IMR-90 (cell line): Measurements from ENCODE around the gene TPX2. TPM values are rescaled to one million over a fixed set of nuclear protein-coding genes. Genes with fewer than 3 reads are reported as not detected.

Experiments
- ATAC-seq: fragments of 200-7000 bp; cut with Tn5 transposase; 2 replicates; pipeline ENCODE4 v1.9.1; 2020; ENCODE audit warnings: low read depth, mild to moderate bottlenecking, moderate library complexity
- BruUV-seq: library from RNA; stranded (reverse); fragments of 400-500 nt; replicated peaks from 2 replicates; lab custom pipeline; 2021; lab: Mats Ljungman, UMichigan
- CTCF ChIA-PET: fragments of 300-600 bp; formaldehyde crosslinking; extraction: SDS; loops from one replicate; lab custom pipeline; 2021; ENCODE audit warnings: antibody characterized with exemption; lab: Yijun Ruan, JAX
- POLR2A ChIA-PET: fragments of 300-600 bp; sonication (Branson Sonifier 250); formaldehyde crosslinking; loops from one replicate; lab custom pipeline; 2022; ENCODE audit warnings: antibody characterized with exemption; ENCODE audit not compliant: unreplicated experiment; lab: Charles Lee
- DNase-seq: peaks from one replicate; pipeline ENCODE4 v3.0.0; 2013
- H2AFZ ChIP-seq: replicated peaks from 2 replicates; pipeline ENCODE3; 2013; ENCODE audit warnings: low read length, mild to moderate bottlenecking; ENCODE audit not compliant: poor library complexity
- H2AK5ac ChIP-seq: 2 replicates; pipeline ENCODE4 v1.6.1; 2013; ENCODE audit warnings: low read depth, low read length, inconsistent platforms
- H2AK9ac ChIP-seq: replicated peaks from 2 replicates; pipeline ENCODE3; 2013; ENCODE audit warnings: mild to moderate bottlenecking, low read depth, low read length, moderate library complexity; ENCODE audit not compliant: poor library complexity
- H2BK120ac ChIP-seq: 2 replicates; pipeline ENCODE4 v1.6.1; 2013; ENCODE audit warnings: low read depth, low read length, inconsistent platforms
- H2BK15ac ChIP-seq: 3 replicates; pipeline ENCODE4 v1.6.1; 2013; ENCODE audit warnings: low read depth, low read length, inconsistent platforms
- H2BK20ac ChIP-seq: 2 replicates; pipeline ENCODE4 v1.6.1; 2013; ENCODE audit warnings: low read depth, mild to moderate bottlenecking, inconsistent platforms, low read length, moderate library complexity
- H2BK5ac ChIP-seq: 2 replicates; pipeline ENCODE4 v1.6.1; 2013; ENCODE audit warnings: mild to moderate bottlenecking, low read depth, low read length, inconsistent platforms; ENCODE audit not compliant: poor library complexity, severe bottlenecking
- H3K14ac ChIP-seq: replicated peaks from 2 replicates; pipeline ENCODE4 v1.6.1; 2013; ENCODE audit warnings: low read depth, low read length, inconsistent platforms
- H3K18ac ChIP-seq: 2 replicates; pipeline ENCODE4 v1.6.1; 2013; ENCODE audit warnings: low read depth, low read length, control low read depth
- H3K23ac ChIP-seq: 2 replicates; pipeline ENCODE4 v1.6.1; 2013; ENCODE audit warnings: low read depth, low read length, inconsistent platforms
- H3K27ac ChIP-seq: 2 replicates; pipeline ENCODE4 v1.5.1; 2013; ENCODE audit warnings: mild to moderate bottlenecking, control low read depth, low read length; ENCODE audit not compliant: insufficient read depth
- H3K27me3 ChIP-seq: 2 replicates; pipeline ENCODE4 v1.6.1; 2013; ENCODE audit warnings: low read length; ENCODE audit not compliant: control insufficient read depth, insufficient read depth
- H3K36me3 ChIP-seq: 2 replicates; pipeline ENCODE4 v1.6.1; 2013; ENCODE audit warnings: low read length, mixed read lengths; ENCODE audit not compliant: control insufficient read depth, insufficient read depth
- H3K4ac ChIP-seq: 2 replicates; pipeline ENCODE4 v1.6.1; 2013; ENCODE audit warnings: low read depth, low read length, inconsistent platforms
- H3K4me1 ChIP-seq: 2 replicates; pipeline ENCODE4 v1.6.1; 2013; ENCODE audit warnings: low read length, mixed read lengths; ENCODE audit not compliant: control insufficient read depth, insufficient read depth
- H3K4me2 ChIP-seq: 2 replicates; pipeline ENCODE4 v1.6.1; 2013; ENCODE audit warnings: low read depth, mild to moderate bottlenecking, control low read depth, low read length, moderate library complexity
- H3K4me3 ChIP-seq: 2 replicates; pipeline ENCODE4 v1.5.1; 2013; ENCODE audit warnings: low read depth, mild to moderate bottlenecking, control low read depth, low read length, moderate library complexity; ENCODE audit not compliant: insufficient read depth
- H3K56ac ChIP-seq: 2 replicates; pipeline ENCODE4 v1.6.1; 2013; ENCODE audit warnings: low read length, inconsistent platforms; ENCODE audit not compliant: insufficient read depth; ENCODE audit errors: extremely low read depth
- H3K79me1 ChIP-seq, 2 experiments: 2 replicates each; pipeline ENCODE4 v1.6.1; 2013; ENCODE audit warnings: low read length in 2 of 2, inconsistent platforms in 1 of 2, low read depth in 1 of 2
- H3K9ac ChIP-seq: 2 replicates; pipeline ENCODE4 v1.6.1; 2013; ENCODE audit warnings: low read depth, low read length, control low read depth
- H3K9me1 ChIP-seq: 2 replicates; pipeline ENCODE4 v1.6.1; 2013; ENCODE audit warnings: low read length, inconsistent platforms; ENCODE audit not compliant: insufficient read depth
- H3K9me3 ChIP-seq: 2 replicates; pipeline ENCODE4 v1.6.1; 2013; ENCODE audit warnings: low read length; ENCODE audit not compliant: control insufficient read depth, insufficient read depth
- H4K20me1 ChIP-seq: 2 replicates; pipeline ENCODE4 v1.6.1; 2013; ENCODE audit warnings: low read length, inconsistent platforms; ENCODE audit not compliant: insufficient read depth
- H4K5ac ChIP-seq: 2 replicates; pipeline ENCODE4 v1.6.1; 2013; ENCODE audit warnings: mild to moderate bottlenecking, low read depth, low read length, control low read depth
- H4K8ac ChIP-seq, 2 experiments: 2 replicates each; pipeline ENCODE4 v1.6.1; 2013; ENCODE audit warnings: low read depth in 2 of 2, low read length in 2 of 2, control low read depth in 1 of 2, inconsistent platforms in 1 of 2
- H4K91ac ChIP-seq: 2 replicates; pipeline ENCODE4 v1.6.1; 2013; ENCODE audit warnings: low read depth, low read length, inconsistent platforms; ENCODE audit not compliant: insufficient read depth
- BHLHE40 ChIP-seq: fragments of 150-350 bp; IDR thresholded peaks from 2 replicates; pipeline ENCODE4 v1.6.1; 2016; ENCODE audit warnings: mild to moderate bottlenecking, low read depth, low read length
- CEBPB ChIP-seq: IDR thresholded peaks from 2 replicates; pipeline ENCODE4 v1.6.1; 2012; ENCODE audit warnings: low read depth, low read length, improper control_type of control experiment
- CHD1 ChIP-seq: IDR thresholded peaks from 2 replicates; pipeline ENCODE4 v1.6.1; 2012; ENCODE audit warnings: low read depth, low read length, improper control_type of control experiment
- CTCF ChIP-seq: conservative IDR thresholded peaks from 2 replicates; pipeline ENCODE4 v1.5.1; 2012; ENCODE audit warnings: mild to moderate bottlenecking, low read depth, low read length, improper control_type of control experiment
- ELK1 ChIP-seq: fragments of 150-350 bp; IDR thresholded peaks from 2 replicates; pipeline ENCODE4 v1.6.1; 2016; ENCODE audit warnings: low read depth, mild to moderate bottlenecking, low read length, moderate library complexity, borderline replicate concordance
- FOS ChIP-seq: fragments of 150-350 bp; IDR thresholded peaks from 2 replicates; pipeline ENCODE4 v1.6.1; 2016; ENCODE audit warnings: low read depth, low read length
- MAZ ChIP-seq: IDR thresholded peaks from 2 replicates; pipeline ENCODE4 v1.6.1; 2012; ENCODE audit warnings: low read depth, mild to moderate bottlenecking, low read length, improper control_type of control experiment, moderate library complexity, borderline replicate concordance
- NFE2L2 ChIP-seq: fragments of 150-350 bp; IDR thresholded peaks from 2 replicates; pipeline ENCODE4 v1.6.1; 2016; ENCODE audit warnings: low read depth, mild to moderate bottlenecking, low read length
- RAD21 ChIP-seq: IDR thresholded peaks from 2 replicates; pipeline ENCODE4 v1.6.1; 2012; ENCODE audit warnings: low read length, improper control_type of control experiment
- RCOR1 ChIP-seq: IDR thresholded peaks from 2 replicates; pipeline ENCODE4 v1.6.1; 2012; ENCODE audit warnings: mild to moderate bottlenecking, low read length, improper control_type of control experiment; ENCODE audit not compliant: insufficient replicate concordance
- RFX5 ChIP-seq: IDR thresholded peaks from 2 replicates; pipeline ENCODE4 v1.8.0; 2012; ENCODE audit warnings: low read depth, mild to moderate bottlenecking, low read length, moderate library complexity
- SMC3 ChIP-seq: fragments of 150-350 bp; IDR thresholded peaks from 2 replicates; pipeline ENCODE4 v1.6.1; 2016; ENCODE audit warnings: low read depth, mild to moderate bottlenecking, antibody characterized with exemption, low read length, moderate library complexity
- USF2 ChIP-seq: fragments of 150-350 bp; IDR thresholded peaks from 2 replicates; pipeline ENCODE4 v1.6.1; 2017; ENCODE audit warnings: mild to moderate bottlenecking, antibody characterized with exemption, low read length, low read depth
- dilution Hi-C: fragments of 300-500 bp; cut with HindIII; formaldehyde crosslinking; loops from one replicate; pipeline ENCODE4 v1.14.3; 2018; ENCODE audit warnings: low sequenced_read_pairs; ENCODE audit not compliant: unreplicated experiment
- in situ Hi-C: fragments of 300-500 bp; cut with MboI; formaldehyde crosslinking; loops from 3 replicates; pipeline ENCODE4 v1.14.3; 2019; ENCODE audit warnings: low sequenced_read_pairs, inconsistent platforms, mixed read lengths
- intact Hi-C: fragments of 100-400 bp; cut with micrococcal nuclease; formaldehyde crosslinking; loops from 2 replicates; pipeline ENCODE4 v1.10.0; 2022
- polyA plus RNA-seq, 3 experiments: library from polyadenylated mRNA; depleted of rRNA; stranded (reverse); fragments of >200 nt; gene quantifications; 2 replicates each; pipeline ENCODE4 v1.2.3, GENCODE V29; 2012; ENCODE audit warnings: low replicate concordance in 1 of 3
- total RNA-seq: library from RNA; depleted of rRNA; stranded (reverse); fragments of >200 nt; gene quantifications from 2 replicates; pipeline ENCODE4 v1.2.3, GENCODE V29; 2012

Gene TPX2
- total and polyA plus RNA-seq, 2 of the 4 experiments (the other 2 are of a cell fraction): 28.5 to 72.2 TPM

GRCh38 chr20:31758991-31759390, 19.9 kb downstream of the TPX2 start:
- peak overlapping the region in 1 of 2 experiments; percentile 44; a peak in 1 of 4 replicates for H4K8ac ChIP-seq
- ATAC-seq: peak; percentile 54
- dilution Hi-C loops: no loop called here

More at GRCh38 chr20:31758991-31759390, 19.9 kb downstream of the TPX2 start:
- Histone ChIP-seq H3K27me3 (no peaks in the 10 kb centered on the region), H3K18ac (peak overlapping the region; percentile 96), H4K20me1 (no peaks in the 10 kb centered on the region; the same call in none of the 2 replicates), H4K5ac (peak overlapping the region; percentile 89), H3K4me3 (no peak overlapping the region), H2AK9ac (no peak overlapping the region), H3K23ac (no peak overlapping the region), H2BK15ac (no peak overlapping the region), H3K36me3 (no peaks in the 10 kb centered on the region), H2AK5ac (no peak overlapping the region), H3K4me1 (peaks cover 19% of the 10 kb centered on the region), H4K91ac (no peak overlapping the region), H3K9me1 (no peaks in the 10 kb centered on the region; the same call in none of the 2 replicates), H3K56ac (no peak overlapping the region), H3K14ac (peak overlapping the region; percentile 39), H2AFZ (no peak overlapping the region), H3K9me3 (no peaks in the 10 kb centered on the region), H2BK20ac (peak overlapping the region; percentile 52; the same call in 1 of the 2 replicates), H3K27ac (peak overlapping the region; percentile 62; the same call in 1 of the 2 replicates), H3K4ac (peak overlapping the region; percentile 42), H2BK5ac (peak overlapping the region; percentile 28), H3K4me2 (peak overlapping the region; percentile 43), H3K9ac (no peak overlapping the region), H3K79me1 (peaks cover 21 to 62% of the 10 kb centered on the region in 2 experiments), H2BK120ac (peak overlapping the region; percentile 30; the same call in 1 of the 2 replicates)
- ChIA-PET CTCF (interaction anchor here (1.6 kb wide), 1 partner anchor 8 kb away, joined by 5 read pairs; no protein-coding TSS in a partner anchor), POLR2A (no interaction called here)
- intact Hi-C loops (no loop called here), in situ Hi-C loops (no loop called here)
- DNase-seq: no peak
- no peak for TF ChIP-seq BHLHE40
- no peak for TF ChIP-seq CTCF
- no peak for TF ChIP-seq ELK1
- TF ChIP-seq FOS: no peak
- TF ChIP-seq NFE2L2: no peak
- TF ChIP-seq RCOR1: no peak
- no peak for TF ChIP-seq CEBPB
- no peak for TF ChIP-seq CHD1
- no peak for TF ChIP-seq SMC3
- TF ChIP-seq USF2: no peak
- TF ChIP-seq MAZ: no peak
- TF ChIP-seq RAD21: no peak
- no peak for TF ChIP-seq RFX5
- no TSS peak for BruUV-seq
